Measurements from ENCODE around the gene METAP2.

The METAP2 gene

GRCh38 chr12:95543305-95543704 lies 69.4 kb downstream of the METAP2 start:
- H4K20me1 ChIP-seq (ENCODE audit: control insufficient read depth, insufficient read depth, low read depth, low read length) = no peaks in the 10 kb centered on the region
- peaks cover 6% of the 10 kb centered on the region for H3K4me1 ChIP-seq (ENCODE audit: control insufficient read depth, low read length)
- no peaks in the 10 kb centered on the region for H3K27me3 ChIP-seq (ENCODE audit: control insufficient read depth, low read length)
- H3K4me2 ChIP-seq (ENCODE audit: low read length) = no peak overlapping the region
- no peaks in the 10 kb centered on the region for H3K36me3 ChIP-seq (ENCODE audit: control insufficient read depth, low read length)
- peaks cover 3% of the 10 kb centered on the region; the same call in 1 of the 2 replicates for H3K9me3 ChIP-seq (ENCODE audit: control insufficient read depth, insufficient read depth, low read length)
- H3K79me2 ChIP-seq (ENCODE audit: control insufficient read depth, low read length) = no peaks in the 10 kb centered on the region
- no peak overlapping the region for H3K4me3 ChIP-seq (ENCODE audit: low read length)
- TF ChIP-seq EZH2phosphoT487 (IDR thresholded peaks at IDR 0.05; ENCODE audit: borderline replicate concordance, low read length) = no peak
- TF ChIP-seq, protein P1, sequence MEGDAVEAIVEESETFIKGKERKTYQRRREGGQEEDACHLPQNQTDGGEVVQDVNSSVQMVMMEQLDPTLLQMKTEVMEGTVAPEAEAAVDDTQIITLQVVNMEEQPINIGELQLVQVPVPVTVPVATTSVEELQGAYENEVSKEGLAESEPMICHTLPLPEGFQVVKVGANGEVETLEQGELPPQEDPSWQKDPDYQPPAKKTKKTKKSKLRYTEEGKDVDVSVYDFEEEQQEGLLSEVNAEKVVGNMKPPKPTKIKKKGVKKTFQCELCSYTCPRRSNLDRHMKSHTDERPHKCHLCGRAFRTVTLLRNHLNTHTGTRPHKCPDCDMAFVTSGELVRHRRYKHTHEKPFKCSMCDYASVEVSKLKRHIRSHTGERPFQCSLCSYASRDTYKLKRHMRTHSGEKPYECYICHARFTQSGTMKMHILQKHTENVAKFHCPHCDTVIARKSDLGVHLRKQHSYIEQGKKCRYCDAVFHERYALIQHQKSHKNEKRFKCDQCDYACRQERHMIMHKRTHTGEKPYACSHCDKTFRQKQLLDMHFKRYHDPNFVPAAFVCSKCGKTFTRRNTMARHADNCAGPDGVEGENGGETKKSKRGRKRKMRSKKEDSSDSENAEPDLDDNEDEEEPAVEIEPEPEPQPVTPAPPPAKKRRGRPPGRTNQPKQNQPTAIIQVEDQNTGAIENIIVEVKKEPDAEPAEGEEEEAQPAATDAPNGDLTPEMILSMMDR (IDR thresholded peaks at IDR 0.05; ENCODE audit: low read depth, low read length, poor library complexity, severe bottlenecking) = no peak
- H3K9me2 ChIP-seq (replicated peaks; ENCODE audit: control insufficient read depth, low read length) = no peaks in the 10 kb centered on the region
- no peak overlapping the region for H3K27ac ChIP-seq (ENCODE audit: low read depth, low read length)
- H3F3A ChIP-seq (ENCODE audit: control insufficient read depth, insufficient read depth) = no peaks in the 10 kb centered on the region

GRCh38 chr12:95544756-95545155 lies 70.8 kb downstream of the METAP2 start:
- H3K4me1 ChIP-seq (ENCODE audit: control insufficient read depth, low read length) = no peaks in the 10 kb centered on the region
- H3K4me3 ChIP-seq (ENCODE audit: low read length) = no peak overlapping the region
- H3K79me2 ChIP-seq (ENCODE audit: control insufficient read depth, low read length) = no peaks in the 10 kb centered on the region
- no peaks in the 10 kb centered on the region for H3K27me3 ChIP-seq (ENCODE audit: control insufficient read depth, low read length)
- H3F3A ChIP-seq (ENCODE audit: control insufficient read depth, insufficient read depth) = no peaks in the 10 kb centered on the region
- TF ChIP-seq, protein P1 (IDR thresholded peaks at IDR 0.05; ENCODE audit: low read depth, low read length, poor library complexity, severe bottlenecking) = no peak
- TF ChIP-seq EZH2phosphoT487 (IDR thresholded peaks at IDR 0.05; ENCODE audit: borderline replicate concordance, low read length) = no peak
- H3K36me3 ChIP-seq (ENCODE audit: control insufficient read depth, low read length) = no peaks in the 10 kb centered on the region
- peaks cover 11% of the 10 kb centered on the region; the same call in 1 of the 2 replicates for H3K9me3 ChIP-seq (ENCODE audit: control insufficient read depth, insufficient read depth, low read length)
- no peaks in the 10 kb centered on the region for H4K20me1 ChIP-seq (ENCODE audit: control insufficient read depth, insufficient read depth, low read depth, low read length)
- no peak overlapping the region for H3K27ac ChIP-seq (ENCODE audit: low read depth, low read length)
- H3K9me2 ChIP-seq (replicated peaks; ENCODE audit: control insufficient read depth, low read length) = no peaks in the 10 kb centered on the region
- H3K4me2 ChIP-seq (ENCODE audit: low read length) = no peak overlapping the region

GRCh38 chr12:95545303-95545702 lies 71.4 kb downstream of the METAP2 start:
- Histone ChIP-seq H3K4me2 (ENCODE audit: low read length) (no peak overlapping the region), H3K27ac (ENCODE audit: low read depth, low read length) (no peak overlapping the region)
- TF ChIP-seq, protein P1 (IDR thresholded peaks at IDR 0.05; ENCODE audit: low read depth, low read length, poor library complexity, severe bottlenecking) = no peak
- TF ChIP-seq EZH2phosphoT487 (IDR thresholded peaks at IDR 0.05; ENCODE audit: borderline replicate concordance, low read length) = no peak

More at GRCh38 chr12:95545303-95545702, 71.4 kb downstream of the METAP2 start:
- H3K4me1 ChIP-seq (ENCODE audit: control insufficient read depth, low read length) = no peaks in the 10 kb centered on the region
- H3K9me3 ChIP-seq (ENCODE audit: control insufficient read depth, insufficient read depth, low read length) = peaks cover 11% of the 10 kb centered on the region; the same call in 1 of the 2 replicates
- no peak overlapping the region for H3K4me3 ChIP-seq (ENCODE audit: low read length)
- H3K27me3 ChIP-seq (ENCODE audit: control insufficient read depth, low read length) = no peaks in the 10 kb centered on the region
- no peaks in the 10 kb centered on the region for H3K9me2 ChIP-seq (replicated peaks; ENCODE audit: control insufficient read depth, low read length)
- no peaks in the 10 kb centered on the region for H3K79me2 ChIP-seq (ENCODE audit: control insufficient read depth, low read length)
- no peaks in the 10 kb centered on the region for H4K20me1 ChIP-seq (ENCODE audit: control insufficient read depth, insufficient read depth, low read depth, low read length)
- H3F3A ChIP-seq (ENCODE audit: control insufficient read depth, insufficient read depth) = no peaks in the 10 kb centered on the region
- no peaks in the 10 kb centered on the region for H3K36me3 ChIP-seq (ENCODE audit: control insufficient read depth, low read length)

Measured in DOHH2 (cell line).